SH-SY5Y (cell line): ENCODE data around the gene P3H4.

Source experiments
- GATA2 ChIP-seq: IDR thresholded peaks from 2 replicates; pipeline ENCODE4 v1.6.1; 2011; ENCODE audit warnings: mild to moderate bottlenecking, low read depth, low read length
- GATA3 ChIP-seq: IDR thresholded peaks from 2 replicates; pipeline ENCODE4 v1.6.1; 2011; ENCODE audit warnings: low read depth, mild to moderate bottlenecking, low read length, moderate library complexity

GRCh38 chr17:41835214-41835799 is 23.6 kb upstream of the P3H4 start:
- TF ChIP-seq GATA2, result no peak
- TF ChIP-seq GATA3, result no peak
